D721Med (cell line): Measurements from ENCODE around the gene P4HA2.
A peak's percentile ranks its signal among the peaks of the same experiment; 100 is the strongest.
"Not testable (repeated sequence)": the region's sequence is repeated elsewhere in the genome, so short reads cannot be mapped to it uniquely, and the experiment has no call there.

Experiments
- DNase-seq: peaks from one replicate; pipeline ENCODE4 v3.0.0; 2011; ENCODE audit warnings: low spot score; ENCODE audit not compliant: insufficient read length
- FAIRE-seq: peaks from 2 replicates; lab custom pipeline; 2011; peaks lifted over from hg19 to GRCh38; lab: Jason Lieb, UNC
- TF ChIP-seq, protein P1 (sequence below): IDR thresholded peaks from 2 replicates; pipeline ENCODE4 v1.5.1; 2012; ENCODE audit warnings: mild to moderate bottlenecking, control low read depth; ENCODE audit not compliant: insufficient read depth; ENCODE audit errors: missing control alignments

The P4HA2 gene

GRCh38 chr5:132181011-132181629, 46.5 kb downstream of the P4HA2 start:
- FAIRE-seq = no peak
- no peak for DNase-seq
- TF ChIP-seq, protein P1, sequence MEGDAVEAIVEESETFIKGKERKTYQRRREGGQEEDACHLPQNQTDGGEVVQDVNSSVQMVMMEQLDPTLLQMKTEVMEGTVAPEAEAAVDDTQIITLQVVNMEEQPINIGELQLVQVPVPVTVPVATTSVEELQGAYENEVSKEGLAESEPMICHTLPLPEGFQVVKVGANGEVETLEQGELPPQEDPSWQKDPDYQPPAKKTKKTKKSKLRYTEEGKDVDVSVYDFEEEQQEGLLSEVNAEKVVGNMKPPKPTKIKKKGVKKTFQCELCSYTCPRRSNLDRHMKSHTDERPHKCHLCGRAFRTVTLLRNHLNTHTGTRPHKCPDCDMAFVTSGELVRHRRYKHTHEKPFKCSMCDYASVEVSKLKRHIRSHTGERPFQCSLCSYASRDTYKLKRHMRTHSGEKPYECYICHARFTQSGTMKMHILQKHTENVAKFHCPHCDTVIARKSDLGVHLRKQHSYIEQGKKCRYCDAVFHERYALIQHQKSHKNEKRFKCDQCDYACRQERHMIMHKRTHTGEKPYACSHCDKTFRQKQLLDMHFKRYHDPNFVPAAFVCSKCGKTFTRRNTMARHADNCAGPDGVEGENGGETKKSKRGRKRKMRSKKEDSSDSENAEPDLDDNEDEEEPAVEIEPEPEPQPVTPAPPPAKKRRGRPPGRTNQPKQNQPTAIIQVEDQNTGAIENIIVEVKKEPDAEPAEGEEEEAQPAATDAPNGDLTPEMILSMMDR = no peak

DNA sequence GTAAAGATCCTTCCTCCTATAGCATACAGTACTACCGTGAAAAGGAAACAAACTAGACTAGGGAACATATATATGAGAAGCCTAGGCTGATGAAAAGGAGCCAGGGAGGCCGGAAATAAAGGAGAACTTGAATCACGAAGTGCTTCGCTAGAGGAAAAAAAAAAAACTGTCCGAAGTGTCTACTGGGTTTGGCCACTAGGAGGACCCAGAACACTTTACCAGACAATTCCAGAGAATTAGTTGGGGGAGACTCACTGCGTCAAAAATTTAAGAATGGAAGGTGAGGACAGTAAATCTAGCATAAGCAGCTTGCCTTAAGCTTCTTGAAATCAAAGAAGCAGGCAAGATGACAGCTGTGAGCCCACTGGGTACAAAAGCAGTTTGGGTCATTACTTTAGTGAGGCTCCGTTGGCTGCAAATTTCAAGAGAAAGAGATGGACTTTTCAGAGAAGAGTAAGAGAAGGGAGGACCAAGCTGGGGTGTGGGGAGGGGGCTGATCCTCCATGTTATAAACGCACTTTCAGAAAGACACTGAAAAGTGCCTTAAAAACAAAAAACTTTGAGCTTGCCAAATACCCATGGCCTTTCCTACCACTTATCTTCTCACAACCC, 47.4 kb downstream of the P4HA2 start:
- peak; percentile 49 for DNase-seq
- FAIRE-seq = no peak

DNA sequence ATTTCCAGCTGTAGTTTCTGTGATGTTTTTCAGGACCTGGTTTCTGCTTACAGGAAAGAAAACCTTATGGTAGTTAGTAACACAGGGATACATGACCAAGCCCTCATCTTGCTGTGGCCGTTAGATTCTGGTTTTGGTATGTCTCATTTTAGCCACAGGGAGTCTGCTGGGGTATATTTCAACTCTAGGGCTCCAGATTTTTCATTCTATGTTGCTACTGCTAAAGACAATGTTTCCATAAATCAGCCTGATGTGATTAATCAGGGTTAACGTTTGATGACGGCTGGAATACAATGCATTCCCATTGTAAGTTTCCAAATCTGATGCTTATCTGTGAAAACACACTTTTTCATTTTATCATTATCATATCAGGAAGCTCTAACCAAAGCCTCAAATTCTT, 48.2 kb downstream of the P4HA2 start:
- TF ChIP-seq, protein P1 = no peak
- no peak for FAIRE-seq
- no peak for DNase-seq

More for the DNA sequence above, 47.4 kb downstream of the P4HA2 start:
- TF ChIP-seq, protein P1 = peak; percentile 85

DNA sequence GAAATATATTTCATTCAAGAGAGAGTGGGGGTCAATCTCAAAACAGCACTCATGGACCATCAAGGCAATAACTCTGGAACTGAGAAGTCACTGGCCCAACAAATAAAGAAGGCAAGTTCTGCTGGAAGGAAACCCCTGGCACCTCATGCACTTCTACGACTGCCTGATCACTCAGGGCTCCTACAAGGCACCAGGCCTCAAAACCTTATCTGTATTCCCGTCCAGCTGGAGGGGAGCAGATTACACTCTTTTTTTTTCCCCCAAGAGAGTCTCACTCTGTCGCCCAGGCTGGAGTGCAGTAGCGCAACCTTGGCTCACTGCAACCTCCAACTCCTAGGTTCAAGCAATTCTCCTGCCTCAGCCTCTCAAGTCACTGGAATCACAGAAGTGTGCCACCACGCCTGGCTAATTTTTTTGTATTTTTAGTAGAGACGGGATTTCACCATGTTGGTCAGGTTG, 49.9 kb downstream of the P4HA2 start:
- DNase-seq (no peak), FAIRE-seq (no peak)
- TF ChIP-seq, protein P1 = no peak

DNA sequence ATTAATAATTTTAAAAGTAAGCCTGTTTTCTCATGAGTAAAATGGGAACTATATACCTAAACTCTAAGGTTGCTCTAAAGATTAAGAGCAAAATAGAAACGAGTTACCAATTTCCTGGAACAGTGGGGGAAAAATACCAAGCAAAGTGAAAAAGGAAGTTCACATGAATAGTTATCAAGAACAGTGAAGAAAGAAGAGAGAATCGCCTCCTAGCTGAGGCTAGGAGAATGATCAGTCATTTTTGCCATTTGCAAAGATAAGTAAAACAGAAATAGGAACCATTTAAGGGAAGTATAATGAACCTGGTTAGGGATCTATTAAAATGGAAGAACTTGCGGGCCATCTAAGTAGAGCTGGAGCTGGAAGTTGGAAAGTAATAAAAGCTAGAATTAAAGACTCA, 50.7 kb downstream of the P4HA2 start:
- TF ChIP-seq, protein P1 = no peak
- no peak for FAIRE-seq
- no peak for DNase-seq

DNA sequence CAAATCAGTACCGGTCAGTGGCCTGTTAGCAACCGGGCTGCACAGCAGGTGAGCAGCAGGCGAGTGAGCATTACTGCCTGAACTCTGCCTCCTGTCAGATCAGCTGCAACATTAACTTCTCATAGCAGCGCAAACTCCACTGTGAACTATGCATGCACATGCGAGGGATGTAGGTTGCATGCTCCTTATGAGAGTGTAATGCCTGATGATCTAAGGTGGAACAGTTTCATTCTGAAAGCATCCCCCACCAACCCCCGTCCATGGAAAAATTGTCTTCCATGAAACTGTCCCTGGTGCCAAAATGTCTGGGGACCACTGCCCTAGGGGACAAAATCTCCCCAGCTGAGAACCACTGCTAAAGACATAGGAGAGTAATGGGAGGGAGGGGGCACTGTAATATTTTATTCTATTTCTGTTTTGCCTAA, 51.1 kb downstream of the P4HA2 start:
- DNase-seq (no peak), FAIRE-seq (no peak)
- TF ChIP-seq, protein P1 = no peak

DNA sequence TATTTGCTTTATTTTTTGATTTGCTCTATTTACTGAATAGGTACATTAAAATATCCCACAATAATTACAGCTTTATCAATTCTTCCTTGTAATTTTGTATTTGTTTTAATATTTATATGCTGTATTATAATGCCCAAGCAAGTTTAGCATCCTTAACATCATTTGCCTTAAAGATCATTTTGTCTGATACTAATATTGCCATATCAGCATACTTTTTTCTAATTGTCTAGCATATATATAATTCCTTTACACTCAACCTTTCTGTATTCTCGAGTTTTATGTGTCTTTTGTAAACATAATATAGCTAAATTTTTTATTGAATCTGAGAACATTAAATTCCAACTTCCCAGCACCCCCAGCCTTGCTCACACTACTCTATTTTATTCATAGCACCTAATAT, 64.7 kb downstream of the P4HA2 start:
- DNase-seq = no peak
- FAIRE-seq = no peak
- TF ChIP-seq, protein P1 = no peak

GRCh38 chr5:132161574-132162326, 65.9 kb downstream of the P4HA2 start:
- not testable (repeated sequence) for DNase-seq, FAIRE-seq
